Thyroid gland (tissue), 4 donors: ENCODE data around the gene WDR73.

Source experiments
- POLR2A ChIP-seq, 2 donors: fragments of 450-650 bp; IDR thresholded peaks; one replicate each; pipeline ENCODE4 v1.6.1; 2017; ENCODE audit warnings: antibody characterized with exemption in 2 of 2, mild to moderate bottlenecking in 2 of 2, moderate library complexity in 1 of 2
- TF ChIP-seq, protein P1 (sequence below), 6 experiments: fragments of 200-600 bp in 3 of 6; fragments of 450-650 bp in 3 of 6; sonication (generic) in 3 of 6; IDR thresholded peaks; one replicate each; pipeline ENCODE4 v1.5.1; 2016 to 2019; ENCODE audit warnings: antibody characterized with exemption in 6 of 6, mild to moderate bottlenecking in 2 of 6, inconsistent platforms in 1 of 6, moderate library complexity in 1 of 6

DNA sequence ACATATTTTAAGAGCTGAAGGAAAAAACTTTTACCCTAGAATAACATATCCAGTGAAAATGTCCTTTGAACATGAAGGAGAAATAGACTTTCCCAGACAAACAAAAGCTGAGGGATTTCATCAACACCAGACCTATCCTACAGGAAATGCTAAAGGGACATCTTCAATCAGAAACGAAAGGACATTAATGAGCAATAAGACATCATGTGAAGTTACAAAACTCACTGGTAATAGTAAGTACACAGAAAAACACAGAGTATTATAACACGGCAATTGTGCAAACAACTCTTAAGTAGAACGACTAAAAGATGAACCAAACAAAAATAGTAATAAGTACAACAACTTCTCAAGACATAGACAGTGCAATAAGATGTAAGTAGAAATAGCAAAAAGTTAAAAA lies 56.8 kb downstream of the WDR73 start:
- TF ChIP-seq, protein P1, sequence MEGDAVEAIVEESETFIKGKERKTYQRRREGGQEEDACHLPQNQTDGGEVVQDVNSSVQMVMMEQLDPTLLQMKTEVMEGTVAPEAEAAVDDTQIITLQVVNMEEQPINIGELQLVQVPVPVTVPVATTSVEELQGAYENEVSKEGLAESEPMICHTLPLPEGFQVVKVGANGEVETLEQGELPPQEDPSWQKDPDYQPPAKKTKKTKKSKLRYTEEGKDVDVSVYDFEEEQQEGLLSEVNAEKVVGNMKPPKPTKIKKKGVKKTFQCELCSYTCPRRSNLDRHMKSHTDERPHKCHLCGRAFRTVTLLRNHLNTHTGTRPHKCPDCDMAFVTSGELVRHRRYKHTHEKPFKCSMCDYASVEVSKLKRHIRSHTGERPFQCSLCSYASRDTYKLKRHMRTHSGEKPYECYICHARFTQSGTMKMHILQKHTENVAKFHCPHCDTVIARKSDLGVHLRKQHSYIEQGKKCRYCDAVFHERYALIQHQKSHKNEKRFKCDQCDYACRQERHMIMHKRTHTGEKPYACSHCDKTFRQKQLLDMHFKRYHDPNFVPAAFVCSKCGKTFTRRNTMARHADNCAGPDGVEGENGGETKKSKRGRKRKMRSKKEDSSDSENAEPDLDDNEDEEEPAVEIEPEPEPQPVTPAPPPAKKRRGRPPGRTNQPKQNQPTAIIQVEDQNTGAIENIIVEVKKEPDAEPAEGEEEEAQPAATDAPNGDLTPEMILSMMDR (IDR thresholded peaks at IDR 0.05): no peak
- TF ChIP-seq POLR2A (IDR thresholded peaks at IDR 0.05): no peak
